Osteoblast (primary cell): ENCODE results near the gene BRME1. TPM values are rescaled to one million over a fixed set of nuclear protein-coding genes. Genes with fewer than 3 reads are reported as not detected.

Experiments used
- DNase-seq: peaks from one replicate; pipeline ENCODE4 v3.0.0; 2011; ENCODE audit warnings: low spot score, mixed read lengths; ENCODE audit not compliant: insufficient read length; ENCODE audit errors: missing footprints
- H2AFZ ChIP-seq: 2 replicates; pipeline ENCODE4 v1.6.0; 2011; ENCODE audit warnings: mild to moderate bottlenecking, low read length
- H3K27ac ChIP-seq: 2 replicates; pipeline ENCODE4 v1.5.1; 2011; ENCODE audit warnings: mild to moderate bottlenecking, low read depth, low read length, moderate library complexity
- H3K27me3 ChIP-seq: 2 replicates; pipeline ENCODE4 v1.6.0; 2012; ENCODE audit warnings: mild to moderate bottlenecking, control low read depth, inconsistent platforms, low read length, moderate library complexity; ENCODE audit not compliant: insufficient read depth
- H3K36me3 ChIP-seq: 2 replicates; pipeline ENCODE4 v1.5.1; 2011; ENCODE audit warnings: mild to moderate bottlenecking, low read length, control low read depth, moderate library complexity; ENCODE audit not compliant: insufficient read depth
- H3K4me1 ChIP-seq: 2 replicates; pipeline ENCODE4 v1.5.1; 2011; ENCODE audit warnings: mild to moderate bottlenecking, low read length, control low read depth, moderate library complexity; ENCODE audit not compliant: insufficient read depth
- H3K4me2 ChIP-seq: 2 replicates; pipeline ENCODE4 v1.6.0; 2011; ENCODE audit warnings: mild to moderate bottlenecking, low read length; ENCODE audit not compliant: insufficient read depth
- H3K4me3 ChIP-seq: fragments of 200-600 bp; sonication (generic); 3 replicates; pipeline ENCODE4 v1.5.1; 2012; ENCODE audit warnings: mild to moderate bottlenecking, low read length, inconsistent platforms; ENCODE audit not compliant: insufficient read depth
- H3K79me2 ChIP-seq: 2 replicates; pipeline ENCODE4 v1.6.0; 2012; ENCODE audit warnings: mild to moderate bottlenecking, low read length, control low read depth, inconsistent platforms; ENCODE audit not compliant: insufficient read depth
- H3K9me3 ChIP-seq: 2 replicates; pipeline ENCODE4 v1.5.1; 2011; ENCODE audit warnings: low read depth, low read length, control low read depth
- H4K20me1 ChIP-seq: 2 replicates; pipeline ENCODE4 v1.6.0; 2012; ENCODE audit warnings: mild to moderate bottlenecking, low read length, control low read depth; ENCODE audit not compliant: insufficient read depth
- CTCF ChIP-seq: IDR thresholded peaks from 2 replicates; pipeline ENCODE4 v1.5.1; 2011; ENCODE audit warnings: mild to moderate bottlenecking, low read depth, low read length, moderate library complexity; ENCODE audit errors: extremely low read depth
- total RNA-seq: library from RNA; depleted of rRNA; stranded (reverse); fragments of >200 nt; gene quantifications from 2 replicates; pipeline ENCODE4 v1.2.3, GENCODE V29; 2012

Gene BRME1
- total RNA-seq, 1 donor, result 0.72 TPM

GRCh38 chr19:13906910-13907309, 993 bp upstream of the BRME1 start:
- no peaks in the 10 kb centered on the region for H4K20me1 ChIP-seq

GRCh38 chr19:13906521-13906904, 596 bp upstream of the BRME1 start:
- H3K9me3 ChIP-seq, result no peaks in the 10 kb centered on the region
- H2AFZ ChIP-seq, result peak overlapping the region; percentile 90
- TF ChIP-seq CTCF, result no peak
- H3K36me3 ChIP-seq, result no peaks in the 10 kb centered on the region
- peaks cover 4% of the 10 kb centered on the region for H3K4me1 ChIP-seq
- H3K4me3 ChIP-seq, result peak overlapping the region; percentile 92
- peak overlapping the region; percentile 88 for H3K4me2 ChIP-seq
- no peaks in the 10 kb centered on the region for H3K79me2 ChIP-seq
- DNase-seq, result peak; percentile 73
- H4K20me1 ChIP-seq, result no peaks in the 10 kb centered on the region
- H3K27ac ChIP-seq, result no peak overlapping the region
- H3K27me3 ChIP-seq, result no peaks in the 10 kb centered on the region

More at GRCh38 chr19:13906910-13907309, 993 bp upstream of the BRME1 start:
- Histone ChIP-seq H3K4me3 (peak overlapping the region; percentile 92), H3K4me1 (peaks cover 4% of the 10 kb centered on the region), H3K36me3 (no peaks in the 10 kb centered on the region), H3K27ac (no peak overlapping the region), H2AFZ (peak overlapping the region; percentile 90), H3K79me2 (no peaks in the 10 kb centered on the region), H3K4me2 (peak overlapping the region; percentile 88), H3K9me3 (no peaks in the 10 kb centered on the region), H3K27me3 (no peaks in the 10 kb centered on the region)
- DNase-seq, result no peak
- TF ChIP-seq CTCF, result no peak

- Histone ChIP-seq H3K36me3 (no peaks in the 10 kb centered on the region), H3K79me2 (no peaks in the 10 kb centered on the region), H3K4me3 (no peak overlapping the region), H3K27me3 (no peaks in the 10 kb centered on the region), H3K9me3 (no peaks in the 10 kb centered on the region), H3K27ac (no peak overlapping the region), H3K4me1 (peaks cover 18% of the 10 kb centered on the region), H2AFZ (no peak overlapping the region), H4K20me1 (no peaks in the 10 kb centered on the region), H3K4me2 (no peak overlapping the region)
- peak; percentile 51 for DNase-seq
- peak; percentile 40 for TF ChIP-seq CTCF
Measured at GRCh38 chr19:13902993-13903555, 2.8 kb downstream of the BRME1 start.

- no peaks in the 10 kb centered on the region for H3K79me2 ChIP-seq
- no peaks in the 10 kb centered on the region for H3K27me3 ChIP-seq
- peak; percentile 60 for DNase-seq
- no peaks in the 10 kb centered on the region for H3K36me3 ChIP-seq
- H4K20me1 ChIP-seq, result no peaks in the 10 kb centered on the region
- H3K9me3 ChIP-seq, result no peaks in the 10 kb centered on the region
- no peak overlapping the region for H3K27ac ChIP-seq
- peaks cover 14% of the 10 kb centered on the region for H3K4me1 ChIP-seq
- H3K4me3 ChIP-seq, result no peak overlapping the region
- no peak overlapping the region for H3K4me2 ChIP-seq
- peak overlapping the region; percentile 10 for H2AFZ ChIP-seq
- no peak for TF ChIP-seq CTCF
Measured at GRCh38 chr19:13899912-13900584, 5.9 kb downstream of the BRME1 start.
